ENCODE data around the gene ZNF253. TPM values are rescaled to one million over a fixed set of nuclear protein-coding genes. Genes with fewer than 3 reads are reported as not detected.

The ZNF253 gene
- total RNA-seq (2021; fragmentation: NEBNext Ultra II Directional; extraction: Animal tissue kit (Norgen Biotek cat#: 25700)), result 64.0 and 74.6 TPM in 2 replicates
- polyA plus RNA-seq (2011; rRNA removed), result 5.9 and 8.3 TPM in 2 replicates
- polyA plus RNA-seq (2011; cell fraction: cytosol; rRNA removed), result 10.3 TPM
- 11.4 TPM for polyA plus RNA-seq (2011; cell fraction: nucleus; rRNA removed)
- polyA plus RNA-seq (2012, experiment 1 of 2), result 11.0 to 35.6 TPM (median 16.4 TPM) in 4 replicates
- 1.1 TPM for polyA plus RNA-seq (2012, experiment 2 of 2)
- 40.6 TPM for polyA plus RNA-seq (2013, experiment 1 of 2)
- 39.0 TPM for polyA plus RNA-seq (2013, experiment 2 of 2)
- 17.9 and 37.3 TPM in 2 replicates for polyA minus RNA-seq (2011; rRNA and poly(A)+ RNA removed)
- 14.2 TPM for polyA minus RNA-seq (2011; cell fraction: cytosol; rRNA and poly(A)+ RNA removed)
- polyA minus RNA-seq (2011; cell fraction: nucleus; rRNA and poly(A)+ RNA removed), result 90.6 TPM
- long read RNA-seq, experiment 1, transcript ZNF253-203 (4 exons, 3,519 nt), result major isoform, 7 of 26 reads
- long read RNA-seq, experiment 1, partial matches to known transcripts, result 8 of 26 reads
- long read RNA-seq, experiment 1, other reads (novel, unspliced or antisense), result 7 of 26 reads
- long read RNA-seq, experiment 2, transcript ZNF253-203 (4 exons, 3,519 nt), result major isoform, 6 of 11 reads
- long read RNA-seq, experiment 2, partial matches to known transcripts, result 0 of 11 reads
- long read RNA-seq, experiment 2, other reads (novel, unspliced or antisense), result 3 of 11 reads

- Histone ChIP-seq H2BK5ac (ENCODE audit: low read depth, low read length) (peak within 1 kb of the TSS; percentile 96), H2BK12ac (ENCODE audit: low read depth, low read length) (no peak within 1 kb of the TSS; the same call in 1 of the 2 replicates), H3K4ac (replicated peaks; ENCODE audit: insufficient read length, low read depth, low read length) (peak within 1 kb of the TSS; percentile 89), H4K20me1 (replicated peaks in 1 of 2; ENCODE audit: control insufficient read depth in 1 of 2, insufficient read depth in 2 of 2, low read length in 2 of 2) (peaks cover 8 to 14% of the 10 kb centered on the region in 2 experiments), H2AK5ac (ENCODE audit: low read depth, low read length) (peak within 1 kb of the TSS; percentile 92; the same call in 1 of the 2 replicates), H3K79me1 (ENCODE audit: low read depth, low read length) (no peaks in the 10 kb centered on the region), H3K18ac (ENCODE audit: extremely low read depth, low read length) (peak within 1 kb of the TSS; percentile 89), H3K27me3 (replicated peaks in 1 of 4; ENCODE audit: control insufficient read depth in 3 of 4, extremely low read depth in 1 of 4, insufficient read depth in 3 of 4, low read length in 3 of 4) (no peaks in the 10 kb centered on the region), H4K5ac (ENCODE audit: insufficient read length, low read depth, low read length) (peak within 1 kb of the TSS; percentile 98), H2BK20ac (ENCODE audit: low read length) (no peak within 1 kb of the TSS), H3K4me1 (replicated peaks in 1 of 4; ENCODE audit: control insufficient read depth in 3 of 4, insufficient read depth in 4 of 4, low read length in 3 of 4) (peaks cover 0 to 3% (median 1%) of the 10 kb centered on the region in 4 experiments; a peak in 2 of 7 replicates), H3K4me3 (ENCODE audit: extremely low read depth in 1 of 4, insufficient read depth in 2 of 4, low read depth in 3 of 4, low read length in 4 of 4) (peak within 1 kb of the TSS; percentile 84 to 99 (median 90)), H2AFZ (ENCODE audit: low read length) (no peak within 1 kb of the TSS), H3K23ac (ENCODE audit: insufficient read length) (no peak within 1 kb of the TSS), H4K8ac (ENCODE audit: extremely low read depth, insufficient read depth, low read length) (peak within 1 kb of the TSS; percentile 100; the same call in 1 of the 2 replicates), H3K36me3 (ENCODE audit: control insufficient read depth in 2 of 4, insufficient read depth in 4 of 4, low read length in 3 of 4) (0 out of 8 replicates have a peak, but pooled peaks cover 0 to 2% (median 0%) of the 10 kb centered on the region in 4 experiments), H3K27ac (ENCODE audit: low read depth, low read length) (peak within 1 kb of the TSS; percentile 100), H4K91ac (replicated peaks; ENCODE audit: insufficient read length, low read length) (peak within 1 kb of the TSS; percentile 96), H2BK120ac (replicated peaks; ENCODE audit: low read depth, low read length) (no peak within 1 kb of the TSS), H3K56ac (replicated peaks; ENCODE audit: insufficient read length, low read depth, low read length) (peak within 1 kb of the TSS; percentile 98), H3K79me2 (ENCODE audit: control insufficient read depth in 1 of 2, insufficient read depth in 2 of 2, low read length in 2 of 2) (peaks cover 38 to 50% of the 10 kb centered on the region in 2 experiments), H3K14ac (ENCODE audit: insufficient read length) (no peak within 1 kb of the TSS), H3K9ac (replicated peaks in 1 of 4; ENCODE audit: extremely low read depth in 1 of 4, low read depth in 3 of 4, low read length in 3 of 4) (peak within 1 kb of the TSS; percentile 98 to 100 (median 99)), H2BK15ac (ENCODE audit: low read length) (no peak within 1 kb of the TSS), H3K23me2 (ENCODE audit: low read depth, low read length) (peaks cover 2% of the 10 kb centered on the region; the same call in 1 of the 2 replicates), H3K9me3 (ENCODE audit: insufficient read depth in 2 of 2, low read depth in 1 of 2, low read length in 1 of 2) (no peaks in the 10 kb centered on the region), H3K4me2 (ENCODE audit: insufficient read depth in 1 of 2, low read depth in 2 of 2, low read length in 2 of 2) (peak within 1 kb of the TSS; percentile 81 to 94)
- ChIA-PET CTCF (ENCODE audit: partially characterized antibody) (interaction anchor here (1.1 to 1.3 kb wide), 2 partner anchors 36 kb away, joined by 3 read pairs; no protein-coding TSS in a partner anchor), POLR2A (ENCODE audit: partially characterized antibody) (interaction anchor here (0.6 to 19.0 kb wide), 37 partner anchors 10 to 416 kb away, joined by 3 to 453 read pairs (median 5); partner anchors contain the start of genes ZNF101, ZNF14, ZNF506 and ZNF93)
- 1% methylated on average over 43 of the region's 43 CpGs; no CpG with 5 or more reads in 1 of the 2 experiments for WGBS, 2 experiments (ENCODE audit: extremely low coverage in 1 of 2, insufficient coverage in 1 of 2, insufficient read length in 1 of 2, insufficient replicate concordance in 2 of 2, low coverage in 1 of 2, low lambda C conversion rate in 2 of 2, missing lambda C conversion rate in 1 of 2)
- FAIRE-seq (peak; percentile 79), DNase-seq (ENCODE audit: low read depth in 1 of 2, low spot score in 2 of 2) (peak; percentile 91 to 97)
- peak; percentile 10 to 66; a peak in 1 of 4 replicates for TF ChIP-seq SIN3A (conservative IDR thresholded peaks at IDR 0.05 in 1 of 2, IDR thresholded peaks at IDR 0.05 in 1 of 2; ENCODE audit: low read depth in 1 of 2, low read length in 2 of 2)
- TF ChIP-seq EGR1 (IDR thresholded peaks at IDR 0.05; ENCODE audit: borderline replicate concordance, low read depth, low read length), result 0 out of 2 replicates have a peak, but pooled peaks have one; percentile 13
- TF ChIP-seq SAP30 (IDR thresholded peaks at IDR 0.05; ENCODE audit: insufficient read depth, insufficient replicate concordance, low read length), result no peak
- peak; percentile 24; the same call in 1 of the 2 replicates for TF ChIP-seq NRF1 (IDR thresholded peaks at IDR 0.05; ENCODE audit: low read depth, low read length)
- TF ChIP-seq ASH2L (IDR thresholded peaks at IDR 0.05; ENCODE audit: low read length), result no peak
- TF ChIP-seq TAF1 (IDR thresholded peaks at IDR 0.05; ENCODE audit: low read depth, low read length), result peak; percentile 100
Measured at GRCh38 chr19:19865750-19866610, at the start of gene ZNF253. Gene ZNF253, plus strand, starts transcription at chr19:19865882. Its CDS starts 115 bp downstream, at chr19:19865997.

All from H1 (cell line).